ENCODE measurements around the gene MTMR2.

MTMR2 gene

DNA sequence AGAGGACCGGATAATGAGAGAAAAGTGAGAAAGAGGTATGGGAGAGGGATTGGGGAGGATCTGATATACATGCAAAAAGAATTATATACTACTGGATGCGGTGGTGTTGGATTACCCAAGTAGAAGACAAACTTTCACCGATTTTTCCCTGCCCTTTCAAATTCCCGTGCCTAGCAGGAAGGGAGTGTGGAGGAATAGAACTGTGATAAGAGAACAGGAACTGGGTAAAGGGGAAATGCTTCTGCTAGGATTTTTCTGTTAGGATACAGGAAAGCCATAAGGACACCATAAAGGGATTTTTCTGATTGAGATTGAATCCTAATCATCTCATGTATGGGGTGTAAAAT, 480 bp upstream of the MTMR2 start:
- FAIRE-seq (peak; percentile 43), DNase-seq (ENCODE audit: insufficient read length, low spot score) (no peak)
- no peak for TF ChIP-seq POLR2A (IDR thresholded peaks at IDR 0.05; ENCODE audit: low read depth, low read length)

DNA sequence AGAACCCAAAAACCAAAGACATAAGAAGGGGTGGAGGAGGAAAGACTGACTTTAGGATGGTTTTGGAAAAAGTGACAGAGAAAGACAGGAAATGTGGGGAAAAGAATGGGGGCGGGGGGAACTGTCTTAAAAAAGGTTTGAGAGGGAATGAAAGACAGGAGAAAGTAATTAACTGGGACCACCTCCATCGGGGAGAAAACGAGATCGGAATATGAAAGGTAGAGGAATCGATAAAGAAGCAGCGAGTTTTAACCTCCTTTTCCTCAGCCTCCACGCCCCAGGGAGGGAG, 524 bp downstream of the MTMR2 start:
- DNase-seq (ENCODE audit: insufficient read length, low spot score) (no peak), FAIRE-seq (no peak)
- TF ChIP-seq POLR2A (IDR thresholded peaks at IDR 0.05; ENCODE audit: low read depth, low read length) = no peak

DNA sequence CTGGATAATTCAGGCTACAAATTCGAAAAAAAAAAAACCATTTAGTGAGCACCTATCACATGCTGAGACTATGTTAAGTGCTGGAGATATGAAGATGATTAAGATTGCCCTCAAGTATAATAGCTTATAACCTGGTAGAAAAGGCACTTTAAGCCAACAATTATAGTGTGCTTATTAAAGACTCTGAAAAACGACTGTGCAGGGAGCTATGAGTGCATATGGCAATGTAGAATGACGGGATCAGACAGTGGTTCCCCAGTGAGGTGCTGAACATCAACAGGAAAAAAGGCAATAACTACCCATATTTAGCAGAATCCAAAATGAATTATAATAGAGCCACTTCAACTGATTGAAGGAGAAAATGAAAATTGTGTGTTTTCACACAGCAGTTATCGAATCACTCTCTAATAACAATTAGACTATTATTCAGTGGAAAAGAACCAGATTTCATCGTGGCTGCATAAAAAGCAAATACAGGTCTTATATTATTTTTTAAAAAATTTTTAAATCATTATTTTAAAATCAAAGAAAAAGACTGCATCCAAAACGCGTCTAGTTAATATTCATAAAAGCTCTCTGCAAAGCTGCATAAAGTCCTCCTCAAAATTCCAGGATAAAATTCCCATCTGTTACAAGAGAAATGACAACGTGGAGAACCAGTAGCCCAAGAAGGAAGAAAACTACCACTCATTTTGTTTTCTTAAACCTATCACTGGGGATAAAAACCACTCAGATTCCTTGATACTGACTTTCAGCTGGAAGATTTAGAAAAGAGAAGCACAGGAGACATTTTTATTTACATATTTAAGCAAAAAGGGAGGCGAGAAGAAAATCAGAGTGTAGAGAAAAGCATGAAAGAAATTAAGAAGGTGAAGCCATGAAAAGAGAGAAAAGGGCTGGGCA, 1.1 kb downstream of the MTMR2 start:
- no peak for TF ChIP-seq POLR2A (IDR thresholded peaks at IDR 0.05; ENCODE audit: low read depth, low read length)
- DNase-seq (ENCODE audit: insufficient read length, low spot score) = no peak

DNA sequence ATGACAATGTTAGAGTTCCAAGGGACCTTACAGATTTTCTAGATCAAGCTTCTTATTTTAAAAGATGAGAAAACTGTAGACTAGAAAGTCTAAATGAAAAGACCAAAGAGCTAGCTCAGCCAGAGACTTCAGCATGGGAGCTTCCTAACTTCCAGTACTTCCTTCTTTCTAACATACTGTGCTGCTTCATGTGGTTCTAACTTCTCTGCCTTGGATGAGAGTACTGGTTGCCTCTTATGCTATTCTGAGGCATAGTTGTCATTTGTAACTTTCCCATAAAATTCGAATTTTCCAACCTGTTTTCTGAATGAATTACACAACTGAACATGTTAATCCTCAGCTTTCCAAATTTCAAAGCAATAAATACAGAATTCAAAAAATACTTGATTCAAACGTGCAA, 1.8 kb downstream of the MTMR2 start:
- FAIRE-seq (no peak), DNase-seq (ENCODE audit: insufficient read length, low spot score) (no peak)
- TF ChIP-seq POLR2A (IDR thresholded peaks at IDR 0.05; ENCODE audit: low read depth, low read length) = no peak

More for the DNA sequence above, 1.1 kb downstream of the MTMR2 start:
- no peak for FAIRE-seq

DNA sequence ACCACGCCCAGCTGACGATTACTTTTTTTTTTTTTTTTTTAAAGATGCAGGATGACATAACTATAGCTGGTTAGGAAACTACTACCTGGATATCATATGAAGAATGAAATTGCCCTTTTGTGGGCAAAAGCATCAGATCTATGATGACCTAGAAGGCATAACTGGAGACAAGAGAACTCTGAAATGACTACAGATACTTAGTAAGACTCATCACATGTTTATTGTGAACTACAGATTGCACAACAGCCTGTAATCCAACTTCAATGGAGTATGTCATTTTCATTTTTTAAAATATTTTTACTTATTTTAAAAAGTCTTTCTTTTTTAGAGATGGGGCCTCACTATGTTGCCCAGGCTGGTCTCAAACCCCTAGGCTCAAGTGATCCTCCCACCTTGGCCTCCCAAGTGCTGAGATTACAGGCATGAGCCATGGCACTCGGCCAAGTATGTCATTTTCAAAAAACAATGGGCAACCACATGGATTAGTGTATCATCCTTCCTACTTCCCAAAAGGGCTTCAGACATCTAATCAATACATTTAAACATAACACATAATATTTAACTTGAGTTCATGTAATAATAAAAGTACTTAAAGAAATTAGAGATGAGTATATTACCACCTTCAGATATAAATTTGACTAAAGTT, 3.3 kb downstream of the MTMR2 start:
- DNase-seq (ENCODE audit: insufficient read length, low spot score) = no peak
- TF ChIP-seq POLR2A (IDR thresholded peaks at IDR 0.05; ENCODE audit: low read depth, low read length) = no peak
- no peak for FAIRE-seq

DNA sequence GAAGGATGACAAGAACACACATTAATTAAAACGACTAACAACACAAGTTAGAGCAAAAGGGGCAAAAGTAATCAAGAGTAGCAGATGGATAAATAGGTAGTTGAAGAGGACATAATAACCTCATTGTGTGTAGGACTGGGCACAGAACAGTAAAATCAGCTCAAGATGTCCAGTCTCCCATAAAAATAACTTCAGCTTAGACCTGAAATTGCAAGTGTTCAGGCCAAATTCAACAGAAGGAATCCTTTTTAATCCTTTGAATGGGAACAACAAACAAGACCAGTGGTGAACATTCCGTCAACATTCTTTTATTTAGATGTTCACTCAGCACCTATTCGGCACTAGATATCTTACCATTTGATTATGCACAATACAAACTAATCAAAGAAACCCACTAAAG, 4.4 kb downstream of the MTMR2 start:
- no peak for TF ChIP-seq POLR2A (IDR thresholded peaks at IDR 0.05; ENCODE audit: low read depth, low read length)
- DNase-seq (ENCODE audit: insufficient read length, low spot score) = no peak
- FAIRE-seq = no peak

DNA sequence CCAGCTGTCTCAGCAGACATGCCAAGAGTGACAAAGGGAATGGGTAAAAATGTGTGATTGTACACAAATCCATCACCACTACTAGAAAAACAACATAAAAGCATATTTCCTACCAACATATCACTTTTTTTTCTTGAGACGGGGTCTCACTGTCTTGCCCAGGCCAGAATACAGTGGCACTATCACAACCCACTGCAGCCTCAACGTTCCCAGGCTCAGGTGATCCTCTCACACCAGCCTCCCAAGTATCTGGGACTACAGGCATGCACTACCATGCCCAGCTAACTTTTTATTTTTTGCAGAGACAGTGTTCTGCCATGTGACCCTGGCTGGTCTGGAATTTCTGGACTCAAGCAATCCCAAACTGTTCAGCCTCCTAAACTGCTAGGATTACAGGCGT, 5.2 kb downstream of the MTMR2 start:
- FAIRE-seq (no peak), DNase-seq (ENCODE audit: insufficient read length, low spot score) (no peak)
- no peak for TF ChIP-seq POLR2A (IDR thresholded peaks at IDR 0.05; ENCODE audit: low read depth, low read length)

DNA sequence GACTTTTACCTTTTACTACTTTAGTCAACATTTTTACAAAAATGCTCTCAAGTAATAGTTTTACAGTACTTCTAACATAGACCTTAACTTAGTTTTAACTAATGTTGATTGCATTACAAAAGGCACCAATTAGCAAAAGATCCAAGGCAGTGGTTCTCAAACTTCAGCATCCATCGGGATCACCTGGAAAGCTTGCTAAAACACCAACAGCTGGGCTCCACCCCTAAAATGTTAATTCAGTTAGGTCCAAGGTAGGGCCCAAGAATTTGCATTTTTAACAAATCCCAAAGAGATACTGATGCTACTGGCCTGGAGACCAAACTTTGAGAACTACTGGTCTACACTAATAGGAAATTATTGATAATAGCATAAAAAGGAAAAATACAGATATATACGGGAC, 5.9 kb downstream of the MTMR2 start:
- no peak for DNase-seq (ENCODE audit: insufficient read length, low spot score)
- no peak for TF ChIP-seq POLR2A (IDR thresholded peaks at IDR 0.05; ENCODE audit: low read depth, low read length)
- FAIRE-seq = no peak

DNA sequence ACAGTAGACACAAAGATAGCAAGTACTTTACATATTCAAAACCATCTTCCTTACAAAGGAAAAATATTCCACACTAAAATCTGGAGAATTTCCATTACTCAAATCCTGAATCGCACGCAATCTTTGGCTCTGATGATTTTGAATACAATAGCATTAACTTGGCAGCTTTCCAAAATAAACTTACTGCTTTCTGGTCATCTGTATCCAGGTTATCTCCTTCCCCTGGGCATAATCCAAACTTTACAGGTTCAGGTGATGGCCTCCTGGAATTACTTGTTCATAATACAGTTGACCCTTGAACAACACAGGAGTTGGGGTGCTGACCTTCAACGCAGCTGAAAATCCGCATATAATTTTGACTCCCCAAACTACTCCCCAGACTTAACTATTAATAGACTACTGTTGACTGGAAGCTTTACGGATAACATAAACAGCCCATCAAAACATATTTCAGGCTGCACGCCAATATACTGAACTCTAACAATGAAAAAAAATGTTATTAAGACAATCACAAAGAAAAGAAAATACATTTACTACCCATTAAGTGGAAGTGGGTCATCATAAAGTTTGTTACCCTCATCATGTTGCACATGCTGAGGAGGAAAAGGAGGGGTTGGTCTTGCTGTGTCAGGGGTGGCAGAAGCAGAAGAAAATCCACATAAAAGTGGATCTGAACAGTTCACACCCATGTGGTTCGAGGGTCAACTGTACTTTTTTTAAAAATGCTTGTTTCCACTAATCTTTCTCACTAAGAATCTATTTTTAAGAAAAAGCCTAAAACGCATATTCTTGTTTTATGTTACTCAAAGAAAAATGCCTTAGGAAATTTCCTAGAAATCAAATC, 6.5 kb downstream of the MTMR2 start:
- FAIRE-seq = no peak
- no peak for TF ChIP-seq POLR2A (IDR thresholded peaks at IDR 0.05; ENCODE audit: low read depth, low read length)
- DNase-seq (ENCODE audit: insufficient read length, low spot score) = no peak

DNA sequence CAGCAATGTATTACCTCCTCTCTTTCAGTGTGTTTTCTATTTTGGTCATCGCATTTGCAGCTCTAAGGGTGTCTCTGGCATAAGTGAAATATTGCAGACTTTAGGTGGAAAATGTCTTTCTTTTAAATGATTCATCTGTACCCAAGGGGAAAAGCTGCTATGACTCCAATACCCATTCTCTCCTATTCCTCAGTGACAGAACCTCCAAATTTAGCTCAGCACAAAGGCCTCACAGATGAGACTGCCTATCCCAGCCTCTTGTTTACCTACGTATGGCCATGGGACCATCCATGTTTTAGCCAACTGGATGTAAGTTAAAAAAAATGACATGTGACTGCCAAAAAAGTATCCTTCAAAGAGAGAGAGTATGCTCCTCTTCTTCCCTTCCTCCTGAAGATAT, 7.9 kb downstream of the MTMR2 start:
- FAIRE-seq = no peak
- DNase-seq (ENCODE audit: insufficient read length, low spot score) = no peak
- TF ChIP-seq POLR2A (IDR thresholded peaks at IDR 0.05; ENCODE audit: low read depth, low read length) = no peak

DNA sequence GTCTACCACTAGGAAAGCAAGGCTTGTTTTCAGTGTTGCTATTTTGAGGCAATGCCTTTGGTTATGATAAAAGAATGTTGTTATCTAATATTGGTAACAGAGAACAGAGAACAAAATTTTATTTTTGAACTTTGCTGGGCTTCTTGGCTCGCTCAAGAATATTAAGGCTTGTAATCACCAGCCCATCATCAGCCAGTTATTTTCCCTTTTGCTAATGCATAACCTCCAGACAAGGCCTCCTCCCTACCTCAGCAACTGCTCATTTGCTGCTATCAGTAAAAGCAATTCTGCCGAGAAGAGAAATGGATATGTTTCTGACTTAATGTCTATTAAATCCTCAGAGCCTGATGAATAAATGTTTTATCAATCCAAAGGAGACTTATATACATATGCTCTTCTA, 8.9 kb downstream of the MTMR2 start:
- DNase-seq (ENCODE audit: insufficient read length, low spot score) (no peak), FAIRE-seq (no peak)
- TF ChIP-seq POLR2A (IDR thresholded peaks at IDR 0.05; ENCODE audit: low read depth, low read length) = no peak

DNA sequence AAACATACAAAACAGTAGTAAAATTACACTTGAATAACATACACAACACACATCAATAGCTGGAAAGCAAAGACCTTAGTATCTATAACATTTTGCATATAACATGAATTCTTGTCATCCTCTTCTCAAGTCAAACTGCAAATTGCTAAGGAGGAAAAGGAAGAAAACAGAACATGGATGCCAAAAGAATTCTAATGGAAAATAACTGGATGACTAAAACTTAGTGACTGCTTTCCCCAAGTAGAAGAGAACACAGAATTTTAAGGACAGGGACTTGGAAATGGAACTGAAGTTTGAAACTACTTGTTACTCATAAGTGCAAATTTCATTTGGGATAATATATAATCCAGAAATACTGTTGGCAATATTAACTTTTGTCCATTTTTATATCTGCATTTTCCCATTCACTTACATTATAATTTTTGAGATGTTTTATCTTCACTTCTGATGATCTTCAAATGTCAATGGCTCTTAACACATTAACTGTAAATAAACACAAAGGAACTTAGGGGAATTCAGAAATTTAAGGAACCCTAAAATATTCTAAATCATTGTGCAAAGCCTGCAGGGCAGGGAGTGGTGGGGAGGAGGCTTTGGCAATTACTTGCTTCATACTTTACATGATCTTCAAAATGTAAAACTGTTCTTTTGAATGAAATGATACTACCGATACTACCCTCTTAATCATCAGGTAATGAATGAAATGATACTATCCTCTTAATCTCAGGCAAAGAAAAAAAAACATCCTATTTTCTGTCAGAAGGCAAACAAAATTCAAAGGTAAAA, 9.9 kb downstream of the MTMR2 start:
- FAIRE-seq (no peak), DNase-seq (ENCODE audit: insufficient read length, low spot score) (no peak)
- no peak for TF ChIP-seq POLR2A (IDR thresholded peaks at IDR 0.05; ENCODE audit: low read depth, low read length)

DNA sequence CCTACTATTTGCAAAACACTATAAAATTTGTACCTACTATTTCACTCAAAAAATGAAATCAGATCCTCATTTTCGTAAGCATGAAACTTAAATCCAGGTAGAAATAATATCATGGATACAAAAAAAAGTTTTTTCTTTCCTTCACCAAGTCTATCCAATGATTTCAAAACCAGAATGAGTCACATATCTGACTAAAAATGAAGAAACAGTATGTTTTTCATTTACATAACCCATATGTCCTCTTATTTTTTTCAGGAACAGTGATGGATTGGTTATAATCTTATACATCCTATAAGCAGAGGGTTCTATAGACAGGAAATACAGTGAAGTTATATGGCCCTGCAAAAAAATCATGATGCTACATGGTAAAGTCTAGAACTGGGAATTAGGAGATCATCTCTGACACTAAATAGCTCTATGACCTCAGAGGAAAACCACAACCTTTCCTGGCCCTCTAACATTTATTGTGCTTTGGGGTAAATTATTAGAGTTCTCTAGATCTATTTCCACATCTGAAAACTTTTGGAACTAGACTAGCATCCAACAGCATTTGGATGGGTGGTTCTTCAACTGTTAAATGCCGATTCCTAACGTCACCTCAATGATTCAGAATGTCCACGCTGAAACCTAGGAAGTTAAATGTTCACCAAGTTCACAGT, 10.9 kb downstream of the MTMR2 start:
- no peak for DNase-seq (ENCODE audit: insufficient read length, low spot score)
- no peak for FAIRE-seq
- TF ChIP-seq POLR2A (IDR thresholded peaks at IDR 0.05; ENCODE audit: low read depth, low read length) = no peak

Measured in H54 (cell line).